ENCODE data around the gene LARP1B. TPM values are rescaled to one million over a fixed set of nuclear protein-coding genes. Genes with fewer than 3 reads are reported as not detected.
A peak's percentile ranks its signal among the peaks of the same experiment; 100 is the strongest.

Gene LARP1B
- total RNA-seq, 1 donor from 2014 or later, result 22.3 TPM

GRCh38 chr4:128234836-128235235 is 173.7 kb downstream of the LARP1B start:
- no peaks in the 10 kb centered on the region for H3K36me3 Mint-ChIP-seq (ENCODE audit: insufficient read depth)
- peaks cover 7% of the 10 kb centered on the region for H3K9me3 Mint-ChIP-seq (ENCODE audit: low read depth)
- no peak for DNase-seq (ENCODE audit: low spot score, unreplicated experiment)
- H3K27ac Mint-ChIP-seq, result no peak overlapping the region
- H3K4me1 Mint-ChIP-seq (ENCODE audit: low read depth), result no peaks in the 10 kb centered on the region
- H3K27me3 Mint-ChIP-seq, result no peaks in the 10 kb centered on the region
- H3K4me3 Mint-ChIP-seq (ENCODE audit: low read depth), result no peak overlapping the region
- no peak for TF ChIP-seq CTCF (IDR thresholded peaks at IDR 0.05; ENCODE audit: unreplicated experiment)

- Mint-ChIP-seq H3K27ac (no peak overlapping the region), H3K4me1 (ENCODE audit: low read depth) (peaks cover 3% of the 10 kb centered on the region), H3K27me3 (no peaks in the 10 kb centered on the region), H3K4me3 (ENCODE audit: low read depth) (no peak overlapping the region), H3K9me3 (ENCODE audit: low read depth) (peaks cover 17% of the 10 kb centered on the region), H3K36me3 (ENCODE audit: insufficient read depth) (peaks cover 1% of the 10 kb centered on the region)
- no peak for DNase-seq (ENCODE audit: low spot score, unreplicated experiment)
- TF ChIP-seq CTCF (IDR thresholded peaks at IDR 0.05; ENCODE audit: unreplicated experiment), result no peak
These were observed 179.9 kb downstream of the LARP1B start for GRCh38 chr4:128241019-128241418.

- peaks cover 3% of the 10 kb centered on the region for H3K4me1 Mint-ChIP-seq (ENCODE audit: low read depth)
- H3K27ac Mint-ChIP-seq, result no peak overlapping the region
These were observed 180.4 kb downstream of the LARP1B start for GRCh38 chr4:128241425-128241913.

GRCh38 chr4:128241981-128242380 is 180.9 kb downstream of the LARP1B start:
- H3K9me3 Mint-ChIP-seq (ENCODE audit: low read depth), result peaks cover 19% of the 10 kb centered on the region
- no peak overlapping the region for H3K27ac Mint-ChIP-seq
- H3K4me3 Mint-ChIP-seq (ENCODE audit: low read depth), result no peak overlapping the region
- DNase-seq (ENCODE audit: low spot score, unreplicated experiment), result no peak
- peaks cover 3% of the 10 kb centered on the region for H3K4me1 Mint-ChIP-seq (ENCODE audit: low read depth)
- no peak for TF ChIP-seq CTCF (IDR thresholded peaks at IDR 0.05; ENCODE audit: unreplicated experiment)
- no peaks in the 10 kb centered on the region for H3K27me3 Mint-ChIP-seq
- peaks cover 1% of the 10 kb centered on the region for H3K36me3 Mint-ChIP-seq (ENCODE audit: insufficient read depth)

More at GRCh38 chr4:128241425-128241913, 180.4 kb downstream of the LARP1B start:
- Mint-ChIP-seq H3K9me3 (ENCODE audit: low read depth) (peaks cover 19% of the 10 kb centered on the region), H3K27me3 (no peaks in the 10 kb centered on the region), H3K36me3 (ENCODE audit: insufficient read depth) (peaks cover 1% of the 10 kb centered on the region), H3K4me3 (ENCODE audit: low read depth) (no peak overlapping the region)
- DNase-seq (ENCODE audit: low spot score, unreplicated experiment), result no peak
- TF ChIP-seq CTCF (IDR thresholded peaks at IDR 0.05; ENCODE audit: unreplicated experiment), result no peak

GRCh38 chr4:128242601-128243000 is 181.5 kb downstream of the LARP1B start:
- Mint-ChIP-seq H3K4me1 (ENCODE audit: low read depth) (peaks cover 3% of the 10 kb centered on the region), H3K9me3 (ENCODE audit: low read depth) (peaks cover 19% of the 10 kb centered on the region)
- no peak for TF ChIP-seq CTCF (IDR thresholded peaks at IDR 0.05; ENCODE audit: unreplicated experiment)

More at GRCh38 chr4:128242601-128243000, 181.5 kb downstream of the LARP1B start:
- Mint-ChIP-seq H3K27me3 (no peaks in the 10 kb centered on the region), H3K4me3 (ENCODE audit: low read depth) (no peak overlapping the region), H3K27ac (peak overlapping the region; percentile 15), H3K36me3 (ENCODE audit: insufficient read depth) (peaks cover 1% of the 10 kb centered on the region)
- no peak for DNase-seq (ENCODE audit: low spot score, unreplicated experiment)

Measured in progenitor cell of endocrine pancreas (in vitro differentiated cells).